Measurements from ENCODE around the gene ZNRF3. TPM values are rescaled to one million over a fixed set of nuclear protein-coding genes. Genes with fewer than 3 reads are reported as not detected.
A peak's percentile ranks its signal among the peaks of the same experiment; 100 is the strongest.
"Not testable (repeated sequence)": the region's sequence is repeated elsewhere in the genome, so short reads cannot be mapped to it uniquely, and the experiment has no call there.

Gene ZNRF3
- polyA plus RNA-seq, 1 donor (not counting 4 experiments of a cell fraction or from before 2014, with no cell fraction given): 2.6 TPM

DNA sequence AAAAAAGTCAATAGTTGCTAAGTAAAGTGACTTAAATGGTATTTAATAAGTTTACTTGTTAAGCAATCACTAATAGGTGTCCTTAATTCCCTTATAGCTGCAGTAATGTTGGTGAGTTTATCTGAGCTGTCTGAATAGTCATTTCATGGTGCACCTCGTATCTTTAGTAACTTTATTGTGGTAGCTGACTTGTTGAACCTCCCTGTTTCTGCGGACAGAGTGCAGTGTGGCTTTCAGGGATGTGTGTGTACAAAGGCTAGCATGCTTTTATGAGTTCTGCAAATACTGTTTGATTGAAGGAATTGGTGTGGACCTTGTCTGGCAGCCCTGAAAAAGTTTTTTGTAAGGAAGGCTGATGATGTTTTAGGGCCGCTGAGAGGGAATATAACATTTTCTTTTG lies 2.6 kb downstream of the ZNRF3 start:
- Histone ChIP-seq H3K9ac (ENCODE audit: control insufficient read depth, extremely low read depth, insufficient read depth, low read length) (no peak overlapping the region), H3K27ac (ENCODE audit: control insufficient read depth, insufficient read depth, low read length) (no peak overlapping the region), H3K27me3 (ENCODE audit: control insufficient read depth, extremely low read depth, insufficient read depth, low read length) (no peaks in the 10 kb centered on the region), H3K4me1 (ENCODE audit: control insufficient read depth, extremely low read depth, insufficient read depth, low read length) (peaks cover 18% of the 10 kb centered on the region), H3K36me3 (ENCODE audit: control insufficient read depth in 2 of 2, extremely low read depth in 1 of 2, insufficient read depth in 2 of 2, low read length in 2 of 2) (no peaks in the 10 kb centered on the region), H3K9me3 (ENCODE audit: control insufficient read depth, low read depth, low read length) (no peaks in the 10 kb centered on the region), H4K20me1 (ENCODE audit: control insufficient read depth, extremely low read depth, insufficient read depth, low read length) (peaks cover 9% of the 10 kb centered on the region), H3K4me3 (ENCODE audit: control insufficient read depth in 2 of 3, extremely low read depth in 1 of 3, insufficient read depth in 2 of 3, low read depth in 1 of 3, low read length in 3 of 3) (no peak overlapping the region), H3K9me1 (ENCODE audit: control insufficient read depth, extremely low read depth, insufficient read depth, low read length) (peaks cover 2% of the 10 kb centered on the region), H3K79me2 (ENCODE audit: control insufficient read depth, insufficient read depth, low read length) (peaks cover 54% of the 10 kb centered on the region), H2AFZ (ENCODE audit: control insufficient read depth, low read length) (no peak overlapping the region), H3K4me2 (ENCODE audit: control insufficient read depth, extremely low read depth, insufficient read depth, low read depth, low read length) (peak overlapping the region; percentile 29)
- FAIRE-seq: no peak
- dilution Hi-C loops (cut with MboI; ENCODE audit: extremely low pct_ligation_motif_present, low sequenced_read_pairs): no loop called here
- no peak for TF ChIP-seq EZH2 (IDR thresholded peaks at IDR 0.05; ENCODE audit: low read length)
- TF ChIP-seq, protein P1, sequence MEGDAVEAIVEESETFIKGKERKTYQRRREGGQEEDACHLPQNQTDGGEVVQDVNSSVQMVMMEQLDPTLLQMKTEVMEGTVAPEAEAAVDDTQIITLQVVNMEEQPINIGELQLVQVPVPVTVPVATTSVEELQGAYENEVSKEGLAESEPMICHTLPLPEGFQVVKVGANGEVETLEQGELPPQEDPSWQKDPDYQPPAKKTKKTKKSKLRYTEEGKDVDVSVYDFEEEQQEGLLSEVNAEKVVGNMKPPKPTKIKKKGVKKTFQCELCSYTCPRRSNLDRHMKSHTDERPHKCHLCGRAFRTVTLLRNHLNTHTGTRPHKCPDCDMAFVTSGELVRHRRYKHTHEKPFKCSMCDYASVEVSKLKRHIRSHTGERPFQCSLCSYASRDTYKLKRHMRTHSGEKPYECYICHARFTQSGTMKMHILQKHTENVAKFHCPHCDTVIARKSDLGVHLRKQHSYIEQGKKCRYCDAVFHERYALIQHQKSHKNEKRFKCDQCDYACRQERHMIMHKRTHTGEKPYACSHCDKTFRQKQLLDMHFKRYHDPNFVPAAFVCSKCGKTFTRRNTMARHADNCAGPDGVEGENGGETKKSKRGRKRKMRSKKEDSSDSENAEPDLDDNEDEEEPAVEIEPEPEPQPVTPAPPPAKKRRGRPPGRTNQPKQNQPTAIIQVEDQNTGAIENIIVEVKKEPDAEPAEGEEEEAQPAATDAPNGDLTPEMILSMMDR (optimal IDR thresholded peaks at IDR 0.05 in 1 of 3, IDR thresholded peaks at IDR 0.05 in 1 of 3, conservative IDR thresholded peaks at IDR 0.05 in 1 of 3; ENCODE audit: extremely low read depth in 1 of 3, insufficient read depth in 2 of 3, low read length in 3 of 3): no peak
- no peak for DNase-seq (ENCODE audit: low read depth, low spot score)

DNA sequence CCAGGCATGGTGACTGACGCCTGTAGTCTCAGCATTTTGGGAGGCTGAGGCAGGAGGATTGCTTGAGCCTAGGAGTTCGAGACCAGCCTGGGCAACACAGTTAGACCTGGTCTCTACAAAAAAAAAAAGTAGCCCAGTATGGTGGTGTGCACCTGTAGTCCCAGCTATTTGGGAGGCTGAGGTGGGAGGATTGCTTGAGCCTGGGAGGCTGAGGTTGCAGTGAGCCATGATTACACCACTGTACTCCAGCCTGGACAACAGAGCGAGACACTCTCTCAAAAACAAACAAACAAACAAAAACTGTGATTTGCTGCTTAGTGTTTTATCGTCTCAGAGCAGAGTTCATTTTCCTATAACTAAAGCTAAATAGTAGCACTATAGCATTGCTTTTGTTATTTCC lies 3.3 kb downstream of the ZNRF3 start:
- H3K4me3 ChIP-seq (ENCODE audit: control insufficient read depth in 2 of 3, extremely low read depth in 1 of 3, insufficient read depth in 2 of 3, low read depth in 1 of 3, low read length in 3 of 3); dilution Hi-C loops (cut with MboI; ENCODE audit: extremely low pct_ligation_motif_present, low sequenced_read_pairs); H3K4me2 ChIP-seq (ENCODE audit: control insufficient read depth, extremely low read depth, insufficient read depth, low read depth, low read length); FAIRE-seq; H2AFZ ChIP-seq (ENCODE audit: control insufficient read depth, low read length); H3K9me3 ChIP-seq (ENCODE audit: control insufficient read depth, low read depth, low read length); H3K27me3 ChIP-seq (ENCODE audit: control insufficient read depth, extremely low read depth, insufficient read depth, low read length); H3K27ac ChIP-seq (ENCODE audit: control insufficient read depth, insufficient read depth, low read length); H4K20me1 ChIP-seq (ENCODE audit: control insufficient read depth, extremely low read depth, insufficient read depth, low read length); DNase-seq (ENCODE audit: low read depth, low spot score); H3K36me3 ChIP-seq (ENCODE audit: control insufficient read depth in 2 of 2, extremely low read depth in 1 of 2, insufficient read depth in 2 of 2, low read length in 2 of 2); H3K9ac ChIP-seq (ENCODE audit: control insufficient read depth, extremely low read depth, insufficient read depth, low read length); H3K9me1 ChIP-seq (ENCODE audit: control insufficient read depth, extremely low read depth, insufficient read depth, low read length): not testable (repeated sequence)
- H3K79me2 ChIP-seq (ENCODE audit: control insufficient read depth, insufficient read depth, low read length): peaks cover 54% of the 10 kb centered on the region
- peaks cover 20% of the 10 kb centered on the region for H3K4me1 ChIP-seq (ENCODE audit: control insufficient read depth, extremely low read depth, insufficient read depth, low read length)

DNA sequence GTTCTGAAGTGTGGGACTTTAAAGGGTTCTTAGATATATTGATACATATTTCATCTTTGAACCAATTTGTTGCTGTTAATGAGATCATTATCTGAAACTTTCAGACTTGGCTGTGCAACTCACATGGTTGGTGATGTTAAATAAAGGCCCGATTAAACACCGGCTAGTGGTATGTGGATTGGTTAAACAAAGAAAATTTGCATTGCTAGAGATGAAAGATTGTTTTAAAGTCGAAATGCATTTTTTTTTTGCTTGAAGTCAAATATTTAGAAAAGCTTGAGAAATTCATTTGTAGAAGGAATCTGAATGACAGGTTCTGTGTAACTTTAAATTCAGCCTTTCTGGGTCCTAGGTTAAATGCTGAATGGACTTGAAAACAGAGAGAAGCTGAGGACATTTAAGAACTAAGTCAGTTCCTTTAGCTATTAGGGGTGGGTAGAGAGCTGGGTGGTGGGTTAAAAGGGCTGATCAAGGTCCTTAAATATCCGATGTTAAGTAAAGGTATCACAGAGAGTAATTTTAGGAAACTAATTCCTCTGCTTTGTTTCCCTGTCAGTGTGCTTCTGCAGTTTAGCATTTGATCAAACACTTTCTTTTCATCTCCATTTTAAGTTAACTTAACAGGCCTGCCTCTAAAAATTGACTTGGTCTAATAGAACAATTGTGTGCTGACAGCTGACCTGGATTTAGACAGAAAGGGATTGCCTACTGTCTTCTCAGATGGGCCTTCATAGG lies 4.5 kb downstream of the ZNRF3 start:
- no peaks in the 10 kb centered on the region for H3K9me3 ChIP-seq (ENCODE audit: control insufficient read depth, low read depth, low read length)
- H3K4me2 ChIP-seq (ENCODE audit: control insufficient read depth, extremely low read depth, insufficient read depth, low read depth, low read length): no peak overlapping the region
- H3K9ac ChIP-seq (ENCODE audit: control insufficient read depth, extremely low read depth, insufficient read depth, low read length): no peak overlapping the region
- no peak overlapping the region for H2AFZ ChIP-seq (ENCODE audit: control insufficient read depth, low read length)
- DNase-seq (ENCODE audit: low read depth, low spot score) (no peak), FAIRE-seq (no peak)
- no peak overlapping the region for H3K27ac ChIP-seq (ENCODE audit: control insufficient read depth, insufficient read depth, low read length)
- H3K4me1 ChIP-seq (ENCODE audit: control insufficient read depth, extremely low read depth, insufficient read depth, low read length): peaks cover 25% of the 10 kb centered on the region
- dilution Hi-C loops (cut with MboI; ENCODE audit: extremely low pct_ligation_motif_present, low sequenced_read_pairs): no loop called here
- H3K36me3 ChIP-seq (ENCODE audit: control insufficient read depth in 2 of 2, extremely low read depth in 1 of 2, insufficient read depth in 2 of 2, low read length in 2 of 2): no peaks in the 10 kb centered on the region
- peaks cover 9% of the 10 kb centered on the region for H4K20me1 ChIP-seq (ENCODE audit: control insufficient read depth, extremely low read depth, insufficient read depth, low read length)
- H3K4me3 ChIP-seq (ENCODE audit: control insufficient read depth in 2 of 3, extremely low read depth in 1 of 3, insufficient read depth in 2 of 3, low read depth in 1 of 3, low read length in 3 of 3): no peak overlapping the region
- peaks cover 54% of the 10 kb centered on the region for H3K79me2 ChIP-seq (ENCODE audit: control insufficient read depth, insufficient read depth, low read length)
- peaks cover 4% of the 10 kb centered on the region for H3K9me1 ChIP-seq (ENCODE audit: control insufficient read depth, extremely low read depth, insufficient read depth, low read length)
- no peaks in the 10 kb centered on the region for H3K27me3 ChIP-seq (ENCODE audit: control insufficient read depth, extremely low read depth, insufficient read depth, low read length)
- TF ChIP-seq EZH2 (IDR thresholded peaks at IDR 0.05; ENCODE audit: low read length): no peak
- TF ChIP-seq, protein P1 (optimal IDR thresholded peaks at IDR 0.05 in 1 of 3, IDR thresholded peaks at IDR 0.05 in 1 of 3, conservative IDR thresholded peaks at IDR 0.05 in 1 of 3; ENCODE audit: extremely low read depth in 1 of 3, insufficient read depth in 2 of 3, low read length in 3 of 3): no peak
